Endothelial cell of umbilical vein (primary cell): ENCODE measurements around the gene CAMTA1. TPM values are rescaled to one million over a fixed set of nuclear protein-coding genes. Genes with fewer than 3 reads are reported as not detected.

Experiments used
- BruUV-seq: library from RNA; stranded (reverse); fragments of 400-500 nt; replicated peaks from 2 replicates; lab custom pipeline; 2021; lab: Mats Ljungman, UMichigan
- CTCF ChIA-PET: fragments of 300-600, 350-600 bp; sonication (Branson Sonifier 250); formaldehyde crosslinking; loops from one replicate; lab custom pipeline; 2021; ENCODE audit warnings: antibody characterized with exemption, inconsistent platforms; lab: Charles Lee
- POLR2A ChIA-PET: fragments of 300-600, 350-600 bp; sonication (Branson Sonifier 250); formaldehyde crosslinking; loops from one replicate; lab custom pipeline; 2021; ENCODE audit warnings: antibody characterized with exemption, inconsistent platforms; lab: Charles Lee
- DNase-seq: peaks from one replicate; pipeline ENCODE4 v3.0.0-alpha.2; 2011; ENCODE audit warnings: low read depth, low spot score
- FAIRE-seq: peaks from 2 replicates; lab custom pipeline; 2011; peaks lifted over from hg19 to GRCh38; lab: Jason Lieb, UNC
- H2AFZ ChIP-seq: 2 replicates; pipeline ENCODE4 v1.6.0; 2012; ENCODE audit warnings: low read depth, low read length, control low read depth, inconsistent platforms
- H3K27ac ChIP-seq: 2 replicates; pipeline ENCODE4 v1.5.1; 2011; ENCODE audit warnings: low read depth, mild to moderate bottlenecking, control low read depth, low read length, moderate library complexity; ENCODE audit not compliant: insufficient read depth
- H3K27me3 ChIP-seq, 2 experiments: 2 replicates each; pipeline versions ENCODE4 v1.6.0 to v1.6.1; 2011; ENCODE audit warnings: low read length in 2 of 2, mixed read lengths in 1 of 2; ENCODE audit not compliant: control insufficient read depth in 2 of 2, insufficient read depth in 2 of 2
- H3K36me3 ChIP-seq, 2 experiments: 2 replicates in 1 of 2; 3 replicates in 1 of 2; pipeline ENCODE4 v1.5.1; 2011; ENCODE audit warnings: low read length in 2 of 2, mild to moderate bottlenecking in 1 of 2, moderate library complexity in 1 of 2; ENCODE audit not compliant: control insufficient read depth in 2 of 2, insufficient read depth in 2 of 2; ENCODE audit errors: extremely low read depth in 1 of 2
- H3K4me1 ChIP-seq: 3 replicates; pipeline ENCODE4 v1.5.1; 2011; ENCODE audit warnings: mild to moderate bottlenecking, low read length; ENCODE audit not compliant: control insufficient read depth, insufficient read depth; ENCODE audit errors: extremely low read depth
- H3K4me2 ChIP-seq: 2 replicates; pipeline ENCODE4 v1.6.1; 2011; ENCODE audit warnings: low read length, control low read depth, mixed read lengths; ENCODE audit not compliant: insufficient read depth
- H3K4me3 ChIP-seq, 3 experiments: fragments of 200-600 bp in 1 of 3; sonication (generic), shearing (Covaris generic) in 1 of 3; replicated peaks in 1 of 3; 2 replicates each; pipeline ENCODE4 v1.5.1; 2011 to 2016; ENCODE audit warnings: control low read depth in 3 of 3, low read length in 3 of 3, mild to moderate bottlenecking in 2 of 3, inconsistent platforms in 1 of 3, low read depth in 1 of 3, moderate library complexity in 1 of 3; ENCODE audit not compliant: insufficient read depth in 1 of 3
- H3K79me2 ChIP-seq: 2 replicates; pipeline ENCODE4 v1.6.0; 2012; ENCODE audit warnings: low read length, inconsistent platforms; ENCODE audit not compliant: control insufficient read depth, insufficient read depth
- H3K9ac ChIP-seq: replicated peaks from 2 replicates; pipeline ENCODE3; 2011; ENCODE audit warnings: low read length, control low read depth; ENCODE audit not compliant: insufficient read depth; ENCODE audit errors: extremely low read depth
- H3K9me1 ChIP-seq: replicated peaks from 3 replicates; pipeline ENCODE4 v1.6.0; 2011; ENCODE audit warnings: mild to moderate bottlenecking, low read length; ENCODE audit not compliant: control insufficient read depth, insufficient read depth; ENCODE audit errors: extremely low read depth
- H3K9me3 ChIP-seq: replicated peaks from 2 replicates; pipeline ENCODE4 v1.5.1; 2012; ENCODE audit warnings: low read length, inconsistent platforms; ENCODE audit not compliant: control insufficient read depth, insufficient read depth
- H4K20me1 ChIP-seq: replicated peaks from 2 replicates; pipeline ENCODE3; 2011; ENCODE audit warnings: mild to moderate bottlenecking, low read length; ENCODE audit not compliant: control insufficient read depth, insufficient read depth; ENCODE audit errors: extremely low read depth
- EZH2 ChIP-seq: IDR thresholded peaks from 2 replicates; pipeline ENCODE4 v1.6.1; 2012; ENCODE audit warnings: borderline replicate concordance, low read depth, mild to moderate bottlenecking, moderate library complexity, low read length, inconsistent platforms; ENCODE audit not compliant: severe bottlenecking
- FOS ChIP-seq: IDR thresholded peaks from 2 replicates; pipeline ENCODE4 v1.6.1; 2011; ENCODE audit warnings: mild to moderate bottlenecking, low read length, moderate library complexity, borderline replicate concordance; ENCODE audit not compliant: insufficient read depth
- GATA2 ChIP-seq: IDR thresholded peaks from 2 replicates; pipeline ENCODE4 v1.7.0; 2011; ENCODE audit warnings: low read depth, mild to moderate bottlenecking, moderate library complexity, mixed read lengths, low read length; ENCODE audit not compliant: insufficient read length, insufficient read depth
- JUN ChIP-seq: IDR thresholded peaks from 2 replicates; pipeline ENCODE4 v1.6.1; 2011; ENCODE audit warnings: borderline replicate concordance, low read depth; ENCODE audit not compliant: insufficient read length, insufficient read depth
- MAX ChIP-seq: IDR thresholded peaks from 2 replicates; pipeline ENCODE4 v1.6.1; 2011; ENCODE audit not compliant: insufficient read depth, insufficient read length
- MYC ChIP-seq: IDR thresholded peaks from one replicate; pipeline ENCODE4 v1.6.1; 2011; ENCODE audit warnings: mild to moderate bottlenecking, low read depth, low read length
- POLR2A ChIP-seq: IDR thresholded peaks from 2 replicates; pipeline ENCODE4 v1.6.1; 2012; ENCODE audit warnings: low read depth, mild to moderate bottlenecking, control low read depth, low read length
- POLR2AphosphoS5 ChIP-seq: IDR thresholded peaks from 2 replicates; pipeline ENCODE4 v1.6.1; 2012; ENCODE audit warnings: low read depth, mild to moderate bottlenecking, control low read depth, low read length, moderate library complexity; ENCODE audit not compliant: insufficient read depth
- dilution Hi-C: fragments of 300-500 bp; cut with MboI; formaldehyde crosslinking; loops from one replicate; pipeline ENCODE4 v1.15.0; 2019; ENCODE audit warnings: low sequenced_read_pairs; ENCODE audit not compliant: extremely low pct_ligation_motif_present
- intact Hi-C: fragments of 100-400 bp; cut with micrococcal nuclease; formaldehyde crosslinking; loops from one replicate; pipeline ENCODE4 v1.10.0; 2022
- polyA plus RNA-seq, 4 experiments: library from polyadenylated mRNA; depleted of rRNA in 3 of 4; stranded (reverse) in 3 of 4; unstranded in 1 of 4; fragments of >200 nt; gene quantifications; 2 replicates each; pipeline versions ENCODE4 v1.2.1 to v1.2.3, GENCODE V29; 2011 to 2012; ENCODE audit warnings: missing spikeins in 1 of 4
- total RNA-seq: library from RNA; stranded (reverse); gene quantifications from 2 replicates; pipeline ENCODE4 v1.2.3, GENCODE V29; 2021
- TF ChIP-seq, protein P1 (sequence below), 2 donors: IDR thresholded peaks; 1 replicate in 1 of 2; 2 replicates in 1 of 2; pipeline ENCODE4 v1.5.1; 2011; ENCODE audit warnings: low read length in 2 of 2, mild to moderate bottlenecking in 2 of 2, moderate library complexity in 2 of 2, control low read depth in 1 of 2, inconsistent platforms in 1 of 2, low read depth in 1 of 2; ENCODE audit not compliant: insufficient read depth in 1 of 2; ENCODE audit errors: extremely low read depth in 1 of 2

Gene CAMTA1
- total and polyA plus RNA-seq, 2 donors (not counting 3 experiments of a cell fraction or from before 2014, with no cell fraction given): 50.8 to 92.7 TPM

DNA sequence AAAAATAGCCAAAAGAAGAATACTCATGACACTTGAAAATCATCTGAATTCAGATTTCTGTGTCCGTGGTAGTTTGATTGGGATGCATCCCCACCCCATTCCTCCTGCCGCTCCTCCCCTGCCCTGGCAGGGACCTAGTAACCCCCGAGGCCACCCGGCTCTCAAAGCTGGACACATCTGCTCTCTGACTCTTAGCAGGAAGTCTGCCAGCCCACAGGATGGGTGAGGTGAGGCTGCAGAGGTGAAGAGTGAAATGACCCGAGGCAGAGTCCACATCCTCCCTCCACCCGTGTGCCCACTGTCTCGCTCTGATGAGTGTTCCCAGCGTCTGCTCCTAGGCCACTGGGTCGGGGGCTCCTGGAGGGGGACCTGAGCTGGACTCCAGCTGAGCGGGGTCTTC, 677.4 kb downstream of the CAMTA1 start:
- Histone ChIP-seq H2AFZ (no peak overlapping the region), H3K4me3 (no peak overlapping the region), H3K9me3 (no peaks in the 10 kb centered on the region), H3K9me1 (no peaks in the 10 kb centered on the region), H3K4me1 (no peaks in the 10 kb centered on the region), H3K27me3 (no peaks in the 10 kb centered on the region), H3K4me2 (no peak overlapping the region), H3K9ac (no peak overlapping the region), H3K79me2 (no peaks in the 10 kb centered on the region), H3K36me3 (no peaks in the 10 kb centered on the region), H3K27ac (no peak overlapping the region), H4K20me1 (no peaks in the 10 kb centered on the region)
- FAIRE-seq (no peak), DNase-seq (no peak)
- POLR2A ChIA-PET: no interaction called here
- intact Hi-C loops: no loop called here
- dilution Hi-C loops: no loop called here
- BruUV-seq: no TSS peak
- CTCF ChIA-PET: no interaction called here
- TF ChIP-seq POLR2A: no peak
- TF ChIP-seq EZH2: no peak
- TF ChIP-seq, protein P1, sequence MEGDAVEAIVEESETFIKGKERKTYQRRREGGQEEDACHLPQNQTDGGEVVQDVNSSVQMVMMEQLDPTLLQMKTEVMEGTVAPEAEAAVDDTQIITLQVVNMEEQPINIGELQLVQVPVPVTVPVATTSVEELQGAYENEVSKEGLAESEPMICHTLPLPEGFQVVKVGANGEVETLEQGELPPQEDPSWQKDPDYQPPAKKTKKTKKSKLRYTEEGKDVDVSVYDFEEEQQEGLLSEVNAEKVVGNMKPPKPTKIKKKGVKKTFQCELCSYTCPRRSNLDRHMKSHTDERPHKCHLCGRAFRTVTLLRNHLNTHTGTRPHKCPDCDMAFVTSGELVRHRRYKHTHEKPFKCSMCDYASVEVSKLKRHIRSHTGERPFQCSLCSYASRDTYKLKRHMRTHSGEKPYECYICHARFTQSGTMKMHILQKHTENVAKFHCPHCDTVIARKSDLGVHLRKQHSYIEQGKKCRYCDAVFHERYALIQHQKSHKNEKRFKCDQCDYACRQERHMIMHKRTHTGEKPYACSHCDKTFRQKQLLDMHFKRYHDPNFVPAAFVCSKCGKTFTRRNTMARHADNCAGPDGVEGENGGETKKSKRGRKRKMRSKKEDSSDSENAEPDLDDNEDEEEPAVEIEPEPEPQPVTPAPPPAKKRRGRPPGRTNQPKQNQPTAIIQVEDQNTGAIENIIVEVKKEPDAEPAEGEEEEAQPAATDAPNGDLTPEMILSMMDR (IDR thresholded peaks at IDR 0.05; ENCODE audit: extremely low read depth in 1 of 2, insufficient read depth in 1 of 2, low read depth in 1 of 2, low read length in 2 of 2): no peak
- no peak for TF ChIP-seq MAX
- TF ChIP-seq GATA2: no peak
- TF ChIP-seq MYC: no peak
- no peak for TF ChIP-seq JUN
- no peak for TF ChIP-seq FOS
- no peak for TF ChIP-seq POLR2AphosphoS5
